Measurements from ENCODE around the gene ZBTB6. TPM values are rescaled to one million over a fixed set of nuclear protein-coding genes. Genes with fewer than 3 reads are reported as not detected.

Gene ZBTB6
- total RNA-seq, 4 donors from 2014 or later, result 5.2 to 10.1 (median 8.7) TPM

- Histone ChIP-seq H3K4me1 (peaks cover 34 to 87% (median 53%) of the 10 kb centered on the region in 4 donors), H3K9me3 (no peaks in the 10 kb centered on the region), H3K27me3 (no peaks in the 10 kb centered on the region), H3K36me3 (no peaks in the 10 kb centered on the region), H3K27ac (no peak overlapping the region), H3K4me3 (no peak overlapping the region)
- in situ Hi-C loops (cut with MboI; ENCODE audit: low pct_ligation_motif_present in 1 of 4, low pct_unique_long_range_greater_than_20kb in 1 of 4, low sequenced_read_pairs in 3 of 4), result no loop called here
- TF ChIP-seq EP300 (IDR thresholded peaks at IDR 0.05; ENCODE audit: low read depth), result no peak
- no peak for TF ChIP-seq POLR2A (IDR thresholded peaks at IDR 0.05)
- no peak for TF ChIP-seq POLR2AphosphoS5 (IDR thresholded peaks at IDR 0.05)
- no peak for DNase-seq
- WGBS, 2 donors (ENCODE audit: low coverage in 1 of 2), result 83 to 90% methylated on average over 1 of the region's 1 CpG
- intact Hi-C loops (cut with DNase I; ENCODE audit: low total_unique reads), result no loop called here
Observed at GRCh38 chr9:122951056-122951455, 37.9 kb upstream of the ZBTB6 start.

DNA sequence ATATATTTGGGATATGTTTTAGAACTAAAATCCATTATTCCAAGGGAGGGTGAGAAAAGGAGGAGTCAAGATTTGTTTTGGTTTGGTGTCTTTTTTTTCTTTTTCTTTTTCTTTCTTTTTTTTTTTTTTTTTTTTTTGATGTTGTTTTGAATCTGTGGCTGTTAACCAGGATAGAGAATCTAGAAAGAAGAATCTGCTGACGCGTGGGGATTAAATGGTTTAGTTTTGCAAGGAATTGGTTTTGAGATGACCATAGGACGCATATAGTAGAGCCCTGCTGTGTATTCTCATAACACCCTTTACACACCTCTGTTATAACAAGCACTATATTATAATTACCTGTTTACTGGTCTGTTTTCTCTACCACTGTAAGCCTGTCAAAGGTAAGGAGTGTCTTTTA is 37.1 kb upstream of the ZBTB6 start:
- 79 to 93% methylated on average over 2 to 3 of the region's 3 CpGs for WGBS, 2 donors (ENCODE audit: low coverage in 1 of 2)
- no peak for DNase-seq
- in situ Hi-C loops (cut with MboI; ENCODE audit: low pct_ligation_motif_present in 1 of 4, low pct_unique_long_range_greater_than_20kb in 1 of 4, low sequenced_read_pairs in 3 of 4) (no loop called here), intact Hi-C loops (cut with DNase I; ENCODE audit: low total_unique reads) (no loop called here)
- Histone ChIP-seq H3K4me3 (no peak overlapping the region), H3K36me3 (no peaks in the 10 kb centered on the region), H3K27me3 (no peaks in the 10 kb centered on the region), H3K27ac (peak overlapping the region in 1 of 4 donors; percentile 6), H3K9me3 (no peaks in the 10 kb centered on the region), H3K4me1 (peaks cover 40 to 87% (median 57%) of the 10 kb centered on the region in 4 donors)
- no peak for TF ChIP-seq CTCF (IDR thresholded peaks at IDR 0.05)
- no peak for TF ChIP-seq POLR2A (IDR thresholded peaks at IDR 0.05)
- no peak for TF ChIP-seq POLR2AphosphoS5 (IDR thresholded peaks at IDR 0.05)
- TF ChIP-seq EP300 (IDR thresholded peaks at IDR 0.05; ENCODE audit: low read depth), result no peak

- Histone ChIP-seq H3K4me3 (no peak overlapping the region), H3K9me3 (no peaks in the 10 kb centered on the region), H3K27ac (no peak overlapping the region), H3K4me1 (peaks cover 38 to 87% (median 58%) of the 10 kb centered on the region in 4 donors), H3K36me3 (no peaks in the 10 kb centered on the region), H3K27me3 (no peaks in the 10 kb centered on the region)
- in situ Hi-C loops (cut with MboI; ENCODE audit: low pct_ligation_motif_present in 1 of 4, low pct_unique_long_range_greater_than_20kb in 1 of 4, low sequenced_read_pairs in 3 of 4), result no loop called here
- intact Hi-C loops (cut with DNase I; ENCODE audit: low total_unique reads), result no loop called here
- no peak for DNase-seq
- 75 to 88% methylated on average over 1 of the region's 1 CpG for WGBS, 2 donors (ENCODE audit: low coverage in 1 of 2)
- TF ChIP-seq POLR2A (IDR thresholded peaks at IDR 0.05) (no peak), CTCF (IDR thresholded peaks at IDR 0.05) (no peak)
Observed at GRCh38 chr9:122949696-122950095, 36.6 kb upstream of the ZBTB6 start.

GRCh38 chr9:122948313-122948712 is 35.2 kb upstream of the ZBTB6 start:
- WGBS, 2 donors (ENCODE audit: low coverage in 1 of 2), result 52% methylated on average over 3 of the region's 3 CpGs; no CpG with 5 or more reads in 1 of the 2 donors
- H3K4me3 ChIP-seq, result no peak overlapping the region
- DNase-seq, result no peak
- H3K4me1 ChIP-seq, result peaks cover 33 to 87% (median 48%) of the 10 kb centered on the region in 4 donors
- peak overlapping the region; percentile 45 to 70 (median 64) for H3K27ac ChIP-seq
- intact Hi-C loops (cut with DNase I; ENCODE audit: low total_unique reads), result no loop called here
- no peaks in the 10 kb centered on the region for H3K36me3 ChIP-seq
- in situ Hi-C loops (cut with MboI; ENCODE audit: low pct_ligation_motif_present in 1 of 4, low pct_unique_long_range_greater_than_20kb in 1 of 4, low sequenced_read_pairs in 3 of 4), result no loop called here
- TF ChIP-seq POLR2A (IDR thresholded peaks at IDR 0.05) (no peak), CTCF (IDR thresholded peaks at IDR 0.05) (no peak), POLR2AphosphoS5 (IDR thresholded peaks at IDR 0.05) (no peak), EP300 (IDR thresholded peaks at IDR 0.05; ENCODE audit: low read depth) (no peak)
- no peaks in the 10 kb centered on the region for H3K27me3 ChIP-seq
- H3K9me3 ChIP-seq, result no peaks in the 10 kb centered on the region

GRCh38 chr9:122946461-122947005 is 33.4 kb upstream of the ZBTB6 start:
- intact Hi-C loops (cut with DNase I; ENCODE audit: low total_unique reads) (no loop called here), in situ Hi-C loops (cut with MboI; ENCODE audit: low pct_ligation_motif_present in 1 of 4, low pct_unique_long_range_greater_than_20kb in 1 of 4, low sequenced_read_pairs in 3 of 4) (no loop called here)
- Histone ChIP-seq H3K36me3 (no peaks in the 10 kb centered on the region), H3K27ac (peak overlapping the region; percentile 52 to 78 (median 66)), H3K4me3 (no peak overlapping the region), H3K27me3 (no peaks in the 10 kb centered on the region), H3K9me3 (no peaks in the 10 kb centered on the region), H3K4me1 (peaks cover 41 to 98% (median 60%) of the 10 kb centered on the region in 4 donors)
- TF ChIP-seq EP300 (IDR thresholded peaks at IDR 0.05; ENCODE audit: low read depth) (no peak), CTCF (IDR thresholded peaks at IDR 0.05) (no peak), POLR2A (IDR thresholded peaks at IDR 0.05) (no peak), POLR2AphosphoS5 (IDR thresholded peaks at IDR 0.05) (no peak)
- DNase-seq, result no peak
- 50 to 59% methylated on average over 1 of the region's 1 CpG for WGBS, 2 donors (ENCODE audit: low coverage in 1 of 2)
